Aorta (tissue), 5 donors: ENCODE measurements around the gene IGFBP3. TPM values are rescaled to one million over a fixed set of nuclear protein-coding genes. Genes with fewer than 3 reads are reported as not detected.

Experiments
- ATAC-seq: fragments of 200-7000 bp; cut with Tn5 transposase; one replicate; pipeline ENCODE4 v1.9.1; 2022; ENCODE audit warnings: moderate library complexity; ENCODE audit not compliant: low FRiP score
- DNase-seq, 2 donors: peaks; one replicate each; pipeline ENCODE4 v3.0.0-alpha.2; 2020
- H3K27ac ChIP-seq, 2 donors: one replicate each; pipeline ENCODE4 v1.5.1; 2013; ENCODE audit warnings: low read length in 2 of 2, mild to moderate bottlenecking in 2 of 2, moderate library complexity in 2 of 2, control low read depth in 1 of 2, inconsistent platforms in 1 of 2, low read depth in 1 of 2
- H3K27me3 ChIP-seq, 2 donors: one replicate each; pipeline ENCODE4 v1.6.1; 2013; ENCODE audit warnings: control low read depth in 1 of 2, low read length in 1 of 2, mild to moderate bottlenecking in 1 of 2, moderate library complexity in 1 of 2; ENCODE audit not compliant: insufficient read depth in 2 of 2, control insufficient read depth in 1 of 2
- H3K36me3 ChIP-seq, 2 donors: one replicate each; pipeline ENCODE4 v1.6.1; 2013; ENCODE audit warnings: control low read depth in 1 of 2, low read length in 1 of 2, mild to moderate bottlenecking in 1 of 2; ENCODE audit not compliant: insufficient read depth in 2 of 2, control insufficient read depth in 1 of 2
- H3K4me1 ChIP-seq, 2 donors: one replicate each; pipeline ENCODE4 v1.6.1; 2013; ENCODE audit warnings: low read length in 2 of 2, control low read depth in 1 of 2, mild to moderate bottlenecking in 1 of 2, moderate library complexity in 1 of 2; ENCODE audit not compliant: insufficient read depth in 2 of 2, control insufficient read depth in 1 of 2
- H3K4me3 ChIP-seq, 2 donors: one replicate each; pipeline ENCODE4 v1.5.1; 2013; ENCODE audit warnings: low read length in 2 of 2, control low read depth in 1 of 2, mild to moderate bottlenecking in 1 of 2
- H3K9me3 ChIP-seq: one replicate; pipeline ENCODE4 v1.6.1; 2013; ENCODE audit warnings: mild to moderate bottlenecking, low read length; ENCODE audit not compliant: control insufficient read depth
- WGBS, 2 donors: extraction: QIAGEN DNeasy Blood & Tissue Kit; methylation state at CpG; one replicate each; pipeline ENCODE4 v1.1.7; 2013; 5-methylcytosine and 5-hydroxymethylcytosine counted together
- intact Hi-C, 2 donors: fragments of 100-400 bp; cut with DNase I; formaldehyde crosslinking; loops; one replicate each; pipeline versions ENCODE4 v1.14.2 to v1.15.0; 2022
- polyA plus RNA-seq, 2 donors: library from polyadenylated mRNA; stranded (reverse); fragments of 200-250 nt; gene quantifications; one replicate each; pipeline ENCODE4 v1.2.3, GENCODE V29; 2013
- total RNA-seq, 2 donors: library from RNA; stranded (reverse); fragmentation: NEBNext Ultra II Directional; extraction: Animal tissue kit (Norgen Biotek cat#: 25700); gene quantifications; one replicate each; pipeline ENCODE4 v1.2.1, GENCODE V29; 2021
- donor health status: healthy with polysubstance abuse.
- donor health status: Bipolar disorder and iron deficiency.
- donor health status: DM: no; HTN: no; CAD: no.
- donor health status: DM: no; HTN: no; CAD: no.
- donor health status: DM: yes; HTN: yes; CAD: no.

The IGFBP3 gene
- total and polyA plus RNA-seq, 4 donors, result 143 to 255 (median 186) TPM

- intact Hi-C loops, result no loop called here
- no peak for DNase-seq
- no peak for ATAC-seq
Measured at GRCh38 chr7:45930967-45931366, 9.9 kb upstream of the IGFBP3 start.

GRCh38 chr7:45927721-45928120, 6.6 kb upstream of the IGFBP3 start:
- Histone ChIP-seq H3K4me3 (no peak overlapping the region), H3K9me3 (no peaks in the 10 kb centered on the region), H3K27me3 (no peaks in the 10 kb centered on the region), H3K4me1 (peaks cover 0 to 4% of the 10 kb centered on the region in 2 donors), H3K27ac (no peak overlapping the region), H3K36me3 (no peaks in the 10 kb centered on the region)
- 94% methylated on average over 3 of the region's 3 CpGs for WGBS, 2 donors
- intact Hi-C loops, result loop anchor here in 1 of 2 donors (10.0 kb wide), 2 partner anchors 367 to 827 kb away; no protein-coding TSS in a partner anchor
- DNase-seq (no peak), ATAC-seq (no peak)

More at GRCh38 chr7:45930967-45931366, 9.9 kb upstream of the IGFBP3 start:
- no peaks in the 10 kb centered on the region for H3K9me3 ChIP-seq
- no peaks in the 10 kb centered on the region for H3K36me3 ChIP-seq
- H3K27ac ChIP-seq, result no peak overlapping the region
- no peaks in the 10 kb centered on the region for H3K27me3 ChIP-seq
- no peaks in the 10 kb centered on the region for H3K4me1 ChIP-seq
- no peak overlapping the region for H3K4me3 ChIP-seq

- H3K36me3 ChIP-seq, result no peaks in the 10 kb centered on the region
- H3K9me3 ChIP-seq, result no peaks in the 10 kb centered on the region
- ATAC-seq, result no peak
- intact Hi-C loops, result loop anchor here (5.0 to 10.0 kb wide), 5 partner anchors 223 to 1328 kb away; no protein-coding TSS in a partner anchor
- peak; percentile 63 to 75 for DNase-seq
- H3K27ac ChIP-seq, result no peak overlapping the region
- H3K4me3 ChIP-seq, result no peak overlapping the region
- WGBS, 2 donors, result 16 to 24% methylated on average over 5 of the region's 5 CpGs
- H3K27me3 ChIP-seq, result no peaks in the 10 kb centered on the region
- peaks cover 0 to 4% of the 10 kb centered on the region in 2 donors for H3K4me1 ChIP-seq
Measured at GRCh38 chr7:45924283-45924682, 3.2 kb upstream of the IGFBP3 start.

GRCh38 chr7:45923818-45924217, 2.7 kb upstream of the IGFBP3 start:
- no peak overlapping the region for H3K4me3 ChIP-seq
- DNase-seq (no peak), ATAC-seq (no peak)
- no peaks in the 10 kb centered on the region for H3K9me3 ChIP-seq
- intact Hi-C loops, result loop anchor here (1.0 to 10.0 kb wide), 9 partner anchors 54 to 1328 kb away; no protein-coding TSS in a partner anchor
- WGBS, 2 donors, result 73 to 80% methylated on average over 6 of the region's 6 CpGs
- no peaks in the 10 kb centered on the region for H3K27me3 ChIP-seq
- H3K4me1 ChIP-seq, result peaks cover 0 to 4% of the 10 kb centered on the region in 2 donors
- H3K27ac ChIP-seq, result no peak overlapping the region
- no peaks in the 10 kb centered on the region for H3K36me3 ChIP-seq

GRCh38 chr7:45923290-45923689, 2.2 kb upstream of the IGFBP3 start:
- WGBS, 2 donors, result 5% methylated on average over 9 of the region's 9 CpGs

GRCh38 chr7:45922810-45923209, 1.7 kb upstream of the IGFBP3 start:
- peak overlapping the region; percentile 39 to 43 for H3K4me3 ChIP-seq
- no peaks in the 10 kb centered on the region for H3K9me3 ChIP-seq
- 1% methylated on average over 11 of the region's 11 CpGs for WGBS, 2 donors
- H3K4me1 ChIP-seq, result peaks cover 0 to 4% of the 10 kb centered on the region in 2 donors
- ATAC-seq (no peak), DNase-seq (no peak)
- intact Hi-C loops, result loop anchor here (1.0 to 10.0 kb wide), 10 partner anchors 55 to 1329 kb away; no protein-coding TSS in a partner anchor
- H3K36me3 ChIP-seq, result no peaks in the 10 kb centered on the region
- H3K27me3 ChIP-seq, result no peaks in the 10 kb centered on the region
- H3K27ac ChIP-seq, result peak overlapping the region in 1 of 2 donors; percentile 34

More at GRCh38 chr7:45923290-45923689, 2.2 kb upstream of the IGFBP3 start:
- peaks cover 0 to 4% of the 10 kb centered on the region in 2 donors for H3K4me1 ChIP-seq
- H3K36me3 ChIP-seq, result no peaks in the 10 kb centered on the region
- H3K27me3 ChIP-seq, result no peaks in the 10 kb centered on the region
- H3K9me3 ChIP-seq, result no peaks in the 10 kb centered on the region
- peak overlapping the region in 1 of 2 donors; percentile 39 for H3K4me3 ChIP-seq
- intact Hi-C loops, result loop anchor here (1.0 to 10.0 kb wide), 9 partner anchors 55 to 1329 kb away; no protein-coding TSS in a partner anchor
- DNase-seq, result peak; percentile 86 to 94
- no peak overlapping the region for H3K27ac ChIP-seq
- peak; percentile 82 for ATAC-seq

GRCh38 chr7:45921699-45922519, 837 bp upstream of the IGFBP3 start:
- no peaks in the 10 kb centered on the region for H3K9me3 ChIP-seq
- intact Hi-C loops, result loop anchor here (1.0 to 10.0 kb wide), 9 partner anchors 223 to 1330 kb away; no protein-coding TSS in a partner anchor
- no peaks in the 10 kb centered on the region for H3K36me3 ChIP-seq
- WGBS, 2 donors, result 4 to 5% methylated on average over 36 of the region's 36 CpGs
- H3K27ac ChIP-seq, result no peak overlapping the region
- H3K27me3 ChIP-seq, result no peaks in the 10 kb centered on the region
- H3K4me1 ChIP-seq, result peaks cover 0 to 4% of the 10 kb centered on the region in 2 donors
- H3K4me3 ChIP-seq, result no peak overlapping the region
- DNase-seq (peak; percentile 70 to 85), ATAC-seq (peak; percentile 82)

- no peak overlapping the region for H3K27ac ChIP-seq
- 1 to 2% methylated on average over 27 to 31 of the region's 31 CpGs for WGBS, 2 donors
- H3K9me3 ChIP-seq, result no peaks in the 10 kb centered on the region
- intact Hi-C loops, result loop anchor here (2.0 to 10.0 kb wide), 6 partner anchors 226 to 1331 kb away; no protein-coding TSS in a partner anchor
- ATAC-seq (peak; percentile 0), DNase-seq (peak; percentile 53 to 77)
- no peaks in the 10 kb centered on the region for H3K36me3 ChIP-seq
- H3K4me3 ChIP-seq, result peak overlapping the region; percentile 39 to 75
- H3K27me3 ChIP-seq, result no peaks in the 10 kb centered on the region
- H3K4me1 ChIP-seq, result peaks cover 0 to 4% of the 10 kb centered on the region in 2 donors
Measured at GRCh38 chr7:45921381-45921698, 268 bp upstream of the IGFBP3 start.
